ENCODE data around the gene KIAA1958.

Gene KIAA1958

GRCh38 chr9:112624711-112625707, 138.4 kb downstream of the KIAA1958 start:
- no peak for TF ChIP-seq CTCF (IDR thresholded peaks at IDR 0.05; ENCODE audit: low read depth, low read length, missing control alignments)
- no peak overlapping the region for H3K4me3 ChIP-seq (ENCODE audit: low read depth, low read length)
- DNase-seq (ENCODE audit: low read depth), result peak; percentile 18
- in situ Hi-C loops (cut with HindIII; ENCODE audit: low sequenced_read_pairs), result no loop called here

- no peak for DNase-seq (ENCODE audit: low read depth)
- TF ChIP-seq CTCF (IDR thresholded peaks at IDR 0.05; ENCODE audit: low read depth, low read length, missing control alignments), result no peak
- in situ Hi-C loops (cut with HindIII; ENCODE audit: low sequenced_read_pairs), result no loop called here
These were observed 143.3 kb downstream of the KIAA1958 start for GRCh38 chr9:112629671-112630485.

GRCh38 chr9:112631313-112632070, 144.9 kb downstream of the KIAA1958 start:
- no peak for TF ChIP-seq CTCF (IDR thresholded peaks at IDR 0.05; ENCODE audit: low read depth, low read length, missing control alignments)
- H3K4me3 ChIP-seq (ENCODE audit: low read depth, low read length), result no peak overlapping the region
- in situ Hi-C loops (cut with HindIII; ENCODE audit: low sequenced_read_pairs), result no loop called here
- DNase-seq (ENCODE audit: low read depth), result no peak

More at GRCh38 chr9:112629671-112630485, 143.3 kb downstream of the KIAA1958 start:
- H3K4me3 ChIP-seq (ENCODE audit: low read depth, low read length), result no peak overlapping the region

GRCh38 chr9:112640311-112640710, 153.7 kb downstream of the KIAA1958 start:
- in situ Hi-C loops (cut with HindIII; ENCODE audit: low sequenced_read_pairs), result no loop called here
- DNase-seq (ENCODE audit: low read depth), result no peak
- TF ChIP-seq CTCF (IDR thresholded peaks at IDR 0.05; ENCODE audit: low read depth, low read length, missing control alignments), result no peak
- no peak overlapping the region for H3K4me3 ChIP-seq (ENCODE audit: low read depth, low read length)

GRCh38 chr9:112642126-112642525, 155.5 kb downstream of the KIAA1958 start:
- in situ Hi-C loops (cut with HindIII; ENCODE audit: low sequenced_read_pairs), result no loop called here
- H3K4me3 ChIP-seq (ENCODE audit: low read depth, low read length), result no peak overlapping the region
- no peak for DNase-seq (ENCODE audit: low read depth)
- TF ChIP-seq CTCF (IDR thresholded peaks at IDR 0.05; ENCODE audit: low read depth, low read length, missing control alignments), result no peak

GRCh38 chr9:112647596-112647995, 161.0 kb downstream of the KIAA1958 start:
- DNase-seq (ENCODE audit: low read depth), result no peak
- in situ Hi-C loops (cut with HindIII; ENCODE audit: low sequenced_read_pairs), result no loop called here
- no peak for TF ChIP-seq CTCF (IDR thresholded peaks at IDR 0.05; ENCODE audit: low read depth, low read length, missing control alignments)
- no peak overlapping the region for H3K4me3 ChIP-seq (ENCODE audit: low read depth, low read length)
